NCI-H2196 (cell line): Measurements from ENCODE around the gene AFAP1.

Experiments
- DNase-seq: peaks from one replicate; lab custom pipeline; 2025; ENCODE audit not compliant: unreplicated experiment; lab: John Stamatoyannopoulos, UW

Gene AFAP1

GRCh38 chr4:7868436-7868775, 71.3 kb downstream of the AFAP1 start:
- no peak for DNase-seq

- DNase-seq: no peak
These were observed 71.8 kb downstream of the AFAP1 start for GRCh38 chr4:7867701-7868435.

- DNase-seq: no peak
These were observed 72.5 kb downstream of the AFAP1 start for GRCh38 chr4:7867191-7867590.

GRCh38 chr4:7865533-7865932, 74.1 kb downstream of the AFAP1 start:
- no peak for DNase-seq

- DNase-seq: no peak
These were observed 75.0 kb downstream of the AFAP1 start for GRCh38 chr4:7864685-7865084.

- DNase-seq: no peak
These were observed 75.6 kb downstream of the AFAP1 start for GRCh38 chr4:7863911-7864681.

GRCh38 chr4:7862561-7863192, 77.0 kb downstream of the AFAP1 start:
- no peak for DNase-seq

GRCh38 chr4:7861440-7861881, 78.2 kb downstream of the AFAP1 start:
- no peak for DNase-seq

GRCh38 chr4:7860600-7861163, 79.0 kb downstream of the AFAP1 start:
- DNase-seq: no peak

- DNase-seq: no peak
These were observed 80.3 kb downstream of the AFAP1 start for GRCh38 chr4:7859326-7859725.

GRCh38 chr4:7858498-7858897, 81.2 kb downstream of the AFAP1 start:
- no peak for DNase-seq

- DNase-seq: no peak
These were observed 81.7 kb downstream of the AFAP1 start for GRCh38 chr4:7857993-7858392.

GRCh38 chr4:7857238-7857701, 82.4 kb downstream of the AFAP1 start:
- DNase-seq: no peak

- no peak for DNase-seq
These were observed 83.9 kb downstream of the AFAP1 start for GRCh38 chr4:7855731-7856130.

- no peak for DNase-seq
These were observed 84.8 kb downstream of the AFAP1 start for GRCh38 chr4:7854697-7855370.

- DNase-seq: no peak
These were observed 85.4 kb downstream of the AFAP1 start for GRCh38 chr4:7854216-7854615.

GRCh38 chr4:7853271-7853670, 86.4 kb downstream of the AFAP1 start:
- DNase-seq: no peak

GRCh38 chr4:7852568-7853185, 87.0 kb downstream of the AFAP1 start:
- DNase-seq: no peak

- DNase-seq: no peak
These were observed 89.2 kb downstream of the AFAP1 start for GRCh38 chr4:7850489-7850888.

GRCh38 chr4:7847206-7847605, 92.5 kb downstream of the AFAP1 start:
- DNase-seq: no peak
